ENCODE results near the gene PRKCB.

Gene PRKCB

GRCh38 chr16:24152826-24153225 is 317.0 kb downstream of the PRKCB start:
- no peak for TF ChIP-seq CTCF (IDR thresholded peaks at IDR 0.05)

- no peak for TF ChIP-seq CTCF (IDR thresholded peaks at IDR 0.05)
Observed at GRCh38 chr16:24156777-24157176, 321.0 kb downstream of the PRKCB start.

GRCh38 chr16:24163935-24164334 is 328.2 kb downstream of the PRKCB start:
- no peak for TF ChIP-seq CTCF (IDR thresholded peaks at IDR 0.05)

- TF ChIP-seq CTCF (IDR thresholded peaks at IDR 0.05), result no peak
Observed at GRCh38 chr16:24164416-24164815, 328.6 kb downstream of the PRKCB start.

- no peak for TF ChIP-seq CTCF (IDR thresholded peaks at IDR 0.05)
Observed at GRCh38 chr16:24165273-24165672, 329.5 kb downstream of the PRKCB start.

GRCh38 chr16:24166661-24167528 is 331.1 kb downstream of the PRKCB start:
- no peak for TF ChIP-seq CTCF (IDR thresholded peaks at IDR 0.05)

- no peak for TF ChIP-seq CTCF (IDR thresholded peaks at IDR 0.05)
Observed at GRCh38 chr16:24168856-24169255, 333.1 kb downstream of the PRKCB start.

All from LNCAP (cell line).